C4-2B (cell line): Measurements from ENCODE around the gene ERBB4.

Source experiments
- H3K27ac ChIP-seq: fragments of 450-650 bp; 2 replicates; pipeline ENCODE4 v1.5.1; 2017
- CTCF ChIP-seq: fragments of 450-650 bp; conservative IDR thresholded peaks from 2 replicates; pipeline ENCODE4 v1.5.1; 2017; ENCODE audit warnings: mild to moderate bottlenecking
- ZFX ChIP-seq: fragments of 450-650 bp; IDR thresholded peaks from 2 replicates; pipeline ENCODE4 v1.6.1; 2017

Gene ERBB4

GRCh38 chr2:211982162-211982561 lies 556.4 kb downstream of the ERBB4 start:
- TF ChIP-seq CTCF = no peak
- TF ChIP-seq ZFX = no peak
- H3K27ac ChIP-seq = no peak overlapping the region

GRCh38 chr2:211981451-211981850 lies 557.2 kb downstream of the ERBB4 start:
- H3K27ac ChIP-seq = no peak overlapping the region
- no peak for TF ChIP-seq ZFX
- no peak for TF ChIP-seq CTCF

DNA sequence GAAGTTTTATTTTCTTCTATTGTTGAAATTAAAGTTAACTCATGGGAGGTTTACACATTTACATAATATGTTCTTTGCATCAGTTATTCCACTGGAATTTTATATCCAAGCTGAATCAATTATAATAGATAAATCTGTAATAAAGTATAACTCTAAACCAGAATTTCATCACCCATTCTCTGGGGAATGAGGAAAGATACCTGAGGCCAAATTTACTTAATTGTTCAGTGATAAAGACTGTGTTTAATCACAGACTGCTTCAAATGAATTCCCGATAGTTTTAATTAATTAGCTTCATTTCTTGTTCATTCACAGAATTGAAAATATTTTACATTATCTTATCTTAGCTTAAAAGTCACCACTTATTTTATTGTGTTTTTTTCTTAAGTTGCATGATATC lies 562.5 kb downstream of the ERBB4 start:
- H3K27ac ChIP-seq = no peak overlapping the region
- no peak for TF ChIP-seq ZFX
- no peak for TF ChIP-seq CTCF

DNA sequence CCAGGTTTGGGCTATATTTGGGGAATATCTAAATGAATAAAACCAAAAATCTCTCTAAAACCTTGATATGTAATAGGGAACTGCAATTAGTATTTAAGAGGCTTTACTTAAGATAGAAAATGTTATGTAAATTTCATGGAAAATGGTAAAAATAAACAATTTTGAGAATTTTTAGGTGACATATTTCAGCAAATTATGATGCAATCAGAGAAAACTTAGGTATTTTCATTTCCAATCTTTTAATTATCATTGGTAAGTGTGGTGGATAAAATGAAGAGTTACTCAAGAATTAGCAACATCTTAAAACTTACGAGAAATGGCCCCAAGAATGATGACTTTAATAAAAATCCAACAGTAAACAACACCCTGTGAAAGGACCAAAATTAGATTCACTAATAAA lies 571.4 kb downstream of the ERBB4 start:
- TF ChIP-seq CTCF (no peak), ZFX (no peak)
- H3K27ac ChIP-seq = no peak overlapping the region

DNA sequence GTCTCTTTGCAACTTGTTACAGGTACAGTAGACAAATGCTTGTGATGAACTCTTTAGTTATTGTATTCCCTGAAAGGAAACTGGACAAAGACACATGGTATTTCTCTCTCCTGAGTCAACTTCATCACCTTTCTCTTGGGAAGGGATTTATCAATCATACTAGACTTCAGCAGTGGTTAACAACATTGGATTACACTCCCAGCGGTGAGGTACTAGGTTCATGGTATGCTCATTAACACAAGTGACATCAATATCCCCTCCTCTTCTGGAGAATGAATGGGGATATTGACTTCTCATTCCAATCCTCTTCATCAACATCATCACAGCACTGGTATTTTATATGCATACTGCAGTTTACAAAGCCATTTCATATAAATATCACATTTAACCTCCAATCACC lies 574.6 kb downstream of the ERBB4 start:
- TF ChIP-seq ZFX (no peak), CTCF (no peak)
- no peak overlapping the region for H3K27ac ChIP-seq

DNA sequence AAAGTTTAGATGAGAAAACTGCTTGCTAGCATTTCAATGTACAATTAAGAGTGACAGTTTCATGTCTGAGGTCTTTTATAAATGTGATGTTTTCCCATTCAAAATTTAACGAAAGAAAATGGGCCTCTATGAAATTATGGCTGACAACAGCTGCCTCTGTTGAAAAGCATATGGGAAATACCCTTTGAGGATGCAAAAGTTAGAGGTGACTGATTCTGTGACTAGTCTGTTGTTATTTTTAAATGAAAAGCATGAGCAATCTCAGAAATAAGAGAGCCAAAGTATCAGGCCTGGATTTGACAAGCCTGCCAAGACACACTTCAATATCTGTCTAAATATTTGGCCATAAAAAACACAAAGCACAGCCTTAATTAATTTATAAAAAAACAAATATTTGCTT lies 580.8 kb downstream of the ERBB4 start:
- no peak overlapping the region for H3K27ac ChIP-seq
- no peak for TF ChIP-seq CTCF
- TF ChIP-seq ZFX = no peak

DNA sequence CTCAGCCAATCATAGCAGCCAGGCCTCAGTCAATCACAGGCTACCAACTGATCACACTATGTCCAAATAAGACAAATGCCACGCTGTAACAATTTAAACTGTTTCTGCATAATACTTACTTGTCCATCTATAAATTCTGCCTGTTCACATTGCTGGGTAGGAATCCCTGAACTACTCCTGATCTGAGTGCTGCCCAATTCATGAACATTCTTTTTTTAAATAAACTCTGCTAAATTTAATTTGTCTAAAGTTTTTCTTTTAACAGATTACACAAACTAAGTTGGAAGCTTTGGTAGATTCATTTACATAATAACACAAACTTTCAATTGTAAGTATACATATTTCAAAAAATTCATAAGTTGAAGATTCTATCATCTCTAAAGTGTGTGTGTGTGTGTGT lies 583.0 kb downstream of the ERBB4 start:
- H3K27ac ChIP-seq = no peak overlapping the region
- TF ChIP-seq ZFX = no peak
- no peak for TF ChIP-seq CTCF
